ENCODE results near the gene MUC21. TPM values are rescaled to one million over a fixed set of nuclear protein-coding genes. Genes with fewer than 3 reads are reported as not detected.
"Not testable (repeated sequence)": the region's sequence is repeated elsewhere in the genome, so short reads cannot be mapped to it uniquely, and the experiment has no call there.

Gene MUC21
- total RNA-seq, 4 donors from 2014 or later: not detected

DNA sequence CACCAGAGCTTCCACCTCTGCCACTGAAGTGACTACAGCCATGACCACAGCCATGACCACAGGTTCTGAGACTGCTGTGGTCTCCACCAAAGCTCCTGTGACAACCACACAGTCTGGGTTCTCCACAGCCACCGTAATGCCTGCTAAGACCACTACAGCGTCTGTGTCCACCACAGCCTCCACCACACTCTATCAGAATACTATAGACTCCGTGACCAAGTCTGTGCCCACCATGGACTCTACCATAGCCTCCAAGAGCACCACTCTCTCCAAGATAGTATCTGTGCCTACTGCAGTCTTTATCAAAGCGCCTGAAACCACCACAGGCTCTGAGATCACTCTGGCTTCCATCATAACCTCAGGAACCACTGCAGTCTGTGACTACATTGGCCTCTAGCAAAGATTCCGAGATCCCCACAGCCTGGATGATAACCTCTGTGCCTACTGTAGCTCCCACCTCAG is 18.3 kb upstream of the MUC21 start:
- Histone ChIP-seq H3K9me3 (no peaks in the 10 kb centered on the region), H3K27me3 (no peaks in the 10 kb centered on the region), H3K4me3 (replicated peaks in 1 of 3) (no peak overlapping the region), H3K36me3 (no peaks in the 10 kb centered on the region), H3K27ac (no peak overlapping the region), H3K4me1 (no peaks in the 10 kb centered on the region)
- TF ChIP-seq CTCF (IDR thresholded peaks at IDR 0.05): no peak
- no peak for TF ChIP-seq POLR2A (IDR thresholded peaks at IDR 0.05)
- intact Hi-C loops (cut with DNase I): no loop called here
- no peak for DNase-seq
- 80 to 86% methylated on average over 5 of the region's 5 CpGs for WGBS, 2 donors

GRCh38 chr6:30966154-30966553 is 17.4 kb upstream of the MUC21 start:
- no peak for TF ChIP-seq CTCF (IDR thresholded peaks at IDR 0.05)
- no peak for TF ChIP-seq POLR2A (IDR thresholded peaks at IDR 0.05)
- no peak for DNase-seq
- Histone ChIP-seq H3K9me3 (no peaks in the 10 kb centered on the region), H3K4me1 (no peaks in the 10 kb centered on the region), H3K36me3 (no peaks in the 10 kb centered on the region), H3K27me3 (no peaks in the 10 kb centered on the region), H3K27ac (no peak overlapping the region), H3K4me3 (replicated peaks in 1 of 3) (no peak overlapping the region)
- intact Hi-C loops (cut with DNase I): no loop called here
- 75 to 81% methylated on average over 3 of the region's 3 CpGs for WGBS, 2 donors

- H3K9me3 ChIP-seq; H3K27ac ChIP-seq; H3K27me3 ChIP-seq; H3K4me1 ChIP-seq; H3K4me3 ChIP-seq (replicated peaks in 1 of 3); intact Hi-C loops (cut with DNase I); H3K36me3 ChIP-seq; DNase-seq: not testable (repeated sequence)
- WGBS, 2 donors: 90 to 94% methylated on average over 6 of the region's 6 CpGs
Measured at GRCh38 chr6:30969171-30969570, 14.3 kb upstream of the MUC21 start.

- H3K27me3 ChIP-seq: no peaks in the 10 kb centered on the region
- H3K4me1 ChIP-seq: no peaks in the 10 kb centered on the region
- H3K36me3 ChIP-seq: no peaks in the 10 kb centered on the region
- 88% methylated on average over 5 of the region's 5 CpGs for WGBS, 2 donors
- intact Hi-C loops (cut with DNase I): no loop called here
- H3K9me3 ChIP-seq: no peaks in the 10 kb centered on the region
- DNase-seq: no peak
- no peak for TF ChIP-seq POLR2A (IDR thresholded peaks at IDR 0.05)
- TF ChIP-seq CTCF (IDR thresholded peaks at IDR 0.05): no peak
- H3K4me3 ChIP-seq (replicated peaks in 1 of 3): no peak overlapping the region
- H3K27ac ChIP-seq: no peak overlapping the region
Measured at GRCh38 chr6:30970946-30971345, 12.6 kb upstream of the MUC21 start.

GRCh38 chr6:30972816-30973215 is 10.7 kb upstream of the MUC21 start:
- intact Hi-C loops (cut with DNase I): no loop called here
- no peaks in the 10 kb centered on the region for H3K36me3 ChIP-seq
- TF ChIP-seq POLR2A (IDR thresholded peaks at IDR 0.05) (no peak), CTCF (IDR thresholded peaks at IDR 0.05) (no peak)
- DNase-seq: no peak
- no peaks in the 10 kb centered on the region for H3K27me3 ChIP-seq
- no peaks in the 10 kb centered on the region for H3K9me3 ChIP-seq
- H3K4me3 ChIP-seq (replicated peaks in 1 of 3): no peak overlapping the region
- H3K4me1 ChIP-seq: no peaks in the 10 kb centered on the region
- WGBS, 2 donors: 95 to 96% methylated on average over 4 of the region's 4 CpGs
- H3K27ac ChIP-seq: no peak overlapping the region

All from thyroid gland (tissue), 4 donors.